Parathyroid adenoma (tissue), 2 donors: Measurements from ENCODE around the gene ADAMTS4.
A peak's percentile ranks its signal among the peaks of the same experiment; 100 is the strongest.

Experiments used
- H2AFZ ChIP-seq: fragments of 300-600 bp; sonication (generic); one replicate; pipeline ENCODE4 v1.7.0; 2017; ENCODE audit warnings: antibody characterized with exemption, mild to moderate bottlenecking
- H3K27ac ChIP-seq: fragments of 300-600 bp; sonication (generic); one replicate; pipeline ENCODE4 v1.7.0; 2017
- H3K27me3 ChIP-seq: fragments of 300-600 bp; sonication (generic); one replicate; pipeline ENCODE4 v1.7.0; 2017; ENCODE audit warnings: low read length; ENCODE audit not compliant: control insufficient read depth, insufficient read depth
- H3K36me3 ChIP-seq: fragments of 300-600 bp; sonication (generic); one replicate; pipeline ENCODE4 v1.7.0; 2017; ENCODE audit warnings: low read length; ENCODE audit not compliant: control insufficient read depth, insufficient read depth
- H3K4me1 ChIP-seq: fragments of 300-600 bp; sonication (generic); one replicate; pipeline ENCODE4 v1.7.0; 2017; ENCODE audit warnings: control low read depth
- H3K4me2 ChIP-seq: fragments of 300-600 bp; sonication (generic); one replicate; pipeline ENCODE4 v1.7.0; 2017; ENCODE audit warnings: low read length
- H3K4me3 ChIP-seq: fragments of 300-600 bp; sonication (generic); one replicate; pipeline ENCODE4 v1.7.0; 2017; ENCODE audit warnings: low read depth, low read length
- H3K79me2 ChIP-seq: fragments of 300-600 bp; sonication (generic); one replicate; pipeline ENCODE4 v1.7.0; 2017; ENCODE audit warnings: control low read depth
- H3K9ac ChIP-seq: fragments of 300-600 bp; sonication (generic); one replicate; pipeline ENCODE4 v1.7.0; 2017; ENCODE audit warnings: mild to moderate bottlenecking
- H3K9me3 ChIP-seq: fragments of 300-600 bp; sonication (generic); one replicate; pipeline ENCODE4 v1.7.0; 2017; ENCODE audit warnings: low read length; ENCODE audit not compliant: control insufficient read depth
- CTCF ChIP-seq: fragments of 300-600 bp; sonication (generic); IDR thresholded peaks from one replicate; pipeline ENCODE4 v1.7.0; 2017; ENCODE audit warnings: antibody characterized with exemption, mild to moderate bottlenecking
- donor health status: primary hyperparathyroidism.

ADAMTS4 gene

GRCh38 chr1:161140755-161141400 is 58.0 kb downstream of the ADAMTS4 start:
- no peak overlapping the region for H3K4me2 ChIP-seq
- H3K27ac ChIP-seq: no peak overlapping the region
- no peak overlapping the region for H3K9ac ChIP-seq
- no peak overlapping the region for H2AFZ ChIP-seq
- no peaks in the 10 kb centered on the region for H3K27me3 ChIP-seq
- no peak overlapping the region for H3K4me3 ChIP-seq
- H3K4me1 ChIP-seq: no peaks in the 10 kb centered on the region
- H3K9me3 ChIP-seq: no peaks in the 10 kb centered on the region
- no peak for TF ChIP-seq CTCF
- H3K36me3 ChIP-seq: no peaks in the 10 kb centered on the region
- no peaks in the 10 kb centered on the region for H3K79me2 ChIP-seq

GRCh38 chr1:161139766-161140165 is 59.1 kb downstream of the ADAMTS4 start:
- Histone ChIP-seq H3K27ac (no peak overlapping the region), H3K4me2 (no peak overlapping the region), H3K4me1 (no peaks in the 10 kb centered on the region), H3K4me3 (no peak overlapping the region), H3K9me3 (no peaks in the 10 kb centered on the region), H3K9ac (no peak overlapping the region), H3K27me3 (no peaks in the 10 kb centered on the region), H3K79me2 (no peaks in the 10 kb centered on the region), H2AFZ (no peak overlapping the region), H3K36me3 (no peaks in the 10 kb centered on the region)
- TF ChIP-seq CTCF: peak; percentile 41

- Histone ChIP-seq H3K9ac (no peak overlapping the region), H3K27me3 (no peaks in the 10 kb centered on the region), H3K9me3 (no peaks in the 10 kb centered on the region), H2AFZ (no peak overlapping the region), H3K4me1 (no peaks in the 10 kb centered on the region), H3K4me2 (no peak overlapping the region), H3K27ac (no peak overlapping the region), H3K4me3 (no peak overlapping the region), H3K79me2 (no peaks in the 10 kb centered on the region), H3K36me3 (no peaks in the 10 kb centered on the region)
- no peak for TF ChIP-seq CTCF
These were observed 60.4 kb downstream of the ADAMTS4 start for GRCh38 chr1:161138431-161138830.

GRCh38 chr1:161137881-161138280 is 61.0 kb downstream of the ADAMTS4 start:
- Histone ChIP-seq H3K9me3 (no peaks in the 10 kb centered on the region), H3K4me2 (no peak overlapping the region), H3K36me3 (no peaks in the 10 kb centered on the region), H3K9ac (no peak overlapping the region), H3K27me3 (no peaks in the 10 kb centered on the region), H3K79me2 (no peaks in the 10 kb centered on the region), H3K4me1 (no peaks in the 10 kb centered on the region), H3K4me3 (no peak overlapping the region), H3K27ac (no peak overlapping the region), H2AFZ (no peak overlapping the region)
- TF ChIP-seq CTCF: no peak
